ACC112 (cell line): ENCODE measurements around the gene GCG.

Experiments
- H2AFZ ChIP-seq: fragments of 200-600 bp; sonication (generic); one replicate; pipeline ENCODE4 v1.6.0; 2017; ENCODE audit warnings: antibody characterized with exemption, low read length; ENCODE audit not compliant: unreplicated experiment
- H3K27ac ChIP-seq: fragments of 200-600 bp; sonication (generic); 2 replicates; pipeline ENCODE4 v1.5.1; 2014; ENCODE audit warnings: low read depth, mild to moderate bottlenecking, antibody characterized with exemption, low read length, moderate library complexity
- H3K27me3 ChIP-seq: fragments of 200-600 bp; sonication (generic); 2 replicates; pipeline ENCODE4 v1.6.1; 2014; ENCODE audit warnings: mild to moderate bottlenecking, antibody characterized with exemption, low read length, moderate library complexity, mixed read lengths; ENCODE audit not compliant: insufficient read depth
- H3K36me3 ChIP-seq: fragments of 200-600 bp; sonication (generic); 2 replicates; pipeline ENCODE4 v1.6.1; 2016; ENCODE audit warnings: mild to moderate bottlenecking, antibody characterized with exemption, low read length, moderate library complexity, mixed read lengths; ENCODE audit not compliant: insufficient read depth
- H3K4me1 ChIP-seq: fragments of 200-600 bp; sonication (generic); one replicate; pipeline ENCODE4 v1.6.1; 2016; ENCODE audit warnings: low read length, mixed read lengths; ENCODE audit not compliant: insufficient read depth, unreplicated experiment, control insufficient read depth
- H3K4me3 ChIP-seq: fragments of 200-600 bp; sonication (generic); 2 replicates; pipeline ENCODE4 v1.5.1; 2014; ENCODE audit warnings: mild to moderate bottlenecking, low read depth, low read length
- H3K79me2 ChIP-seq: fragments of 200-600 bp; sonication (generic); one replicate; pipeline ENCODE4 v1.6.0; 2016; ENCODE audit warnings: low read length; ENCODE audit not compliant: control insufficient read depth, unreplicated experiment, insufficient read depth

The GCG gene

GRCh38 chr2:162182395-162182794 lies 30.3 kb upstream of the GCG start:
- no peak overlapping the region for H3K4me3 ChIP-seq
- H2AFZ ChIP-seq = no peak overlapping the region
- no peaks in the 10 kb centered on the region for H3K27me3 ChIP-seq
- 0 out of 2 replicates have a peak, but pooled peaks cover 13% of the 10 kb centered on the region for H3K36me3 ChIP-seq
- no peaks in the 10 kb centered on the region for H3K79me2 ChIP-seq
- peaks cover 9% of the 10 kb centered on the region for H3K4me1 ChIP-seq
- H3K27ac ChIP-seq = no peak overlapping the region

- Histone ChIP-seq H3K4me3 (no peak overlapping the region), H3K27ac (no peak overlapping the region), H3K36me3 (peaks cover 17% of the 10 kb centered on the region), H3K27me3 (no peaks in the 10 kb centered on the region), H3K4me1 (peaks cover 6% of the 10 kb centered on the region), H3K79me2 (no peaks in the 10 kb centered on the region), H2AFZ (no peak overlapping the region)
Measured at GRCh38 chr2:162177301-162177700, 25.3 kb upstream of the GCG start.

GRCh38 chr2:162175714-162176113 lies 23.7 kb upstream of the GCG start:
- Histone ChIP-seq H2AFZ (no peak overlapping the region), H3K79me2 (no peaks in the 10 kb centered on the region), H3K36me3 (peaks cover 23% of the 10 kb centered on the region), H3K4me1 (peaks cover 6% of the 10 kb centered on the region), H3K27ac (no peak overlapping the region), H3K27me3 (no peaks in the 10 kb centered on the region), H3K4me3 (no peak overlapping the region)

- no peaks in the 10 kb centered on the region for H3K27me3 ChIP-seq
Measured at GRCh38 chr2:162174746-162175145, 22.7 kb upstream of the GCG start.

GRCh38 chr2:162172802-162173370 lies 20.8 kb upstream of the GCG start:
- Histone ChIP-seq H3K4me3 (no peak overlapping the region), H3K79me2 (no peaks in the 10 kb centered on the region), H3K36me3 (peaks cover 17% of the 10 kb centered on the region), H3K27me3 (no peaks in the 10 kb centered on the region), H3K27ac (no peak overlapping the region), H3K4me1 (peaks cover 6% of the 10 kb centered on the region), H2AFZ (no peak overlapping the region)

More at GRCh38 chr2:162174746-162175145, 22.7 kb upstream of the GCG start:
- H3K4me3 ChIP-seq = no peak overlapping the region
- H3K27ac ChIP-seq = no peak overlapping the region
- peaks cover 6% of the 10 kb centered on the region for H3K4me1 ChIP-seq
- no peaks in the 10 kb centered on the region for H3K79me2 ChIP-seq
- H2AFZ ChIP-seq = no peak overlapping the region
- peaks cover 17% of the 10 kb centered on the region for H3K36me3 ChIP-seq

GRCh38 chr2:162166745-162167144 lies 14.7 kb upstream of the GCG start:
- Histone ChIP-seq H3K27me3 (no peaks in the 10 kb centered on the region), H3K4me1 (peaks cover 9% of the 10 kb centered on the region), H3K79me2 (no peaks in the 10 kb centered on the region), H3K27ac (no peak overlapping the region), H3K36me3 (no peaks in the 10 kb centered on the region), H3K4me3 (no peak overlapping the region), H2AFZ (no peak overlapping the region)

GRCh38 chr2:162166174-162166573 lies 14.1 kb upstream of the GCG start:
- H3K79me2 ChIP-seq = no peaks in the 10 kb centered on the region
- H3K27me3 ChIP-seq = no peaks in the 10 kb centered on the region
- no peak overlapping the region for H3K4me3 ChIP-seq
- H3K27ac ChIP-seq = no peak overlapping the region
- H2AFZ ChIP-seq = no peak overlapping the region
- peaks cover 9% of the 10 kb centered on the region for H3K4me1 ChIP-seq
- no peaks in the 10 kb centered on the region for H3K36me3 ChIP-seq

- H3K4me3 ChIP-seq = no peak overlapping the region
- H3K4me1 ChIP-seq = peaks cover 9% of the 10 kb centered on the region
- no peaks in the 10 kb centered on the region for H3K79me2 ChIP-seq
- H3K36me3 ChIP-seq = no peaks in the 10 kb centered on the region
- H2AFZ ChIP-seq = no peak overlapping the region
- no peak overlapping the region for H3K27ac ChIP-seq
- H3K27me3 ChIP-seq = no peaks in the 10 kb centered on the region
Measured at GRCh38 chr2:162164802-162165201, 12.8 kb upstream of the GCG start.

GRCh38 chr2:162159446-162159845 lies 7.4 kb upstream of the GCG start:
- no peak overlapping the region for H3K27ac ChIP-seq
- H3K4me1 ChIP-seq = no peaks in the 10 kb centered on the region
- no peaks in the 10 kb centered on the region for H3K36me3 ChIP-seq
- H3K4me3 ChIP-seq = no peak overlapping the region
- no peak overlapping the region for H2AFZ ChIP-seq
- H3K27me3 ChIP-seq = no peaks in the 10 kb centered on the region
- no peaks in the 10 kb centered on the region for H3K79me2 ChIP-seq

GRCh38 chr2:162156149-162156548 lies 4.1 kb upstream of the GCG start:
- Histone ChIP-seq H3K27ac (no peak overlapping the region), H3K4me3 (no peak overlapping the region), H3K36me3 (no peaks in the 10 kb centered on the region), H3K27me3 (no peaks in the 10 kb centered on the region), H3K79me2 (no peaks in the 10 kb centered on the region), H2AFZ (no peak overlapping the region), H3K4me1 (no peaks in the 10 kb centered on the region)

GRCh38 chr2:162155093-162155492 lies 3.0 kb upstream of the GCG start:
- no peaks in the 10 kb centered on the region for H3K27me3 ChIP-seq
- H3K4me3 ChIP-seq = no peak overlapping the region
- no peak overlapping the region for H2AFZ ChIP-seq
- no peaks in the 10 kb centered on the region for H3K36me3 ChIP-seq
- H3K27ac ChIP-seq = no peak overlapping the region
- no peaks in the 10 kb centered on the region for H3K79me2 ChIP-seq
- H3K4me1 ChIP-seq = no peaks in the 10 kb centered on the region
